NCI-H1417 (cell line): ENCODE data around the gene PTPRK.
A peak's percentile ranks its signal among the peaks of the same experiment; 100 is the strongest.

Experiments used
- DNase-seq, 3 experiments: peaks; one replicate each; lab custom pipeline; 2025; lab: John Stamatoyannopoulos, UW

PTPRK gene

GRCh38 chr6:128516514-128516898 is 3.9 kb downstream of the PTPRK start:
- peak in 1 of 3 experiments; percentile 59 for DNase-seq

GRCh38 chr6:128515550-128516513 is 4.6 kb downstream of the PTPRK start:
- DNase-seq, result no peak

DNA sequence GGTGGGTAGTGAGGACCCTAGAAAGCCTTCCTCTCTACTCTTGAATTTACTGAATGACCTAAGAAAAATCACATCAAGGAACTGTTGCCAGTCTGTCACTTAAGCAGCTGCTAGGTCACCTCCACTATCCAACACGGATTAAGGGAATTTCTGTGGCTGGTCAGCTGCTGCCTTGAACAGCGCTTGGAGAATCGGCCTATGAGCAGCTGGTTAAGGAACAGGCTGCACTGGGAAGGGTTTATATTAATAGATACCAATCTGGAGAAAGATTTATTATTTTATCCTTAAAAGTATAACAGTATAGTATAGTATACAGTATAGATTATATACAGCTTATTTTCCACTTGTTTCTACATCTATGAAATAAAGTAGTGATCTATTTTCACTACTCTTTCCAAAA is 6.5 kb downstream of the PTPRK start:
- no peak for DNase-seq

- DNase-seq, result peak in 1 of 3 experiments; percentile 16
Observed at GRCh38 chr6:128512296-128512695, 8.1 kb downstream of the PTPRK start.

DNA sequence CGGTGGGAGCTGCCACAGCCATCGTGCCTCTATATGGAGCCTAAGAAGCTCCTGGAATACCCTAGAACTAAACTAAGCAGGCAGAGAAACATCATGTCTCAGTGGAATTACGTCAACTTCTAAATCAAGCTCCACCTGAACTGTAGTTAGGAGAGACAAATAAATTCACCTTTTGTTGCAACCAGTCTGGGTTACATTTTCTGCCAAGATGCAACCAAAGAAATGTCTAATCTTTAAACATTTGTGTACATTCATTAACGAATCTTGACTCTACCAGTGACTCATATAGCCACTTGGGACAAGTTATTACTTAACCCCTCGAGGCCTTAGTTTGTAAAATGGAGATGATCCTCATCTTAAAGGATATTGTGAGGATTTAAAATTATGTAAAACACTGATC is 8.9 kb downstream of the PTPRK start:
- DNase-seq, result no peak

- DNase-seq, result no peak
Observed at GRCh38 chr6:128509709-128510108, 10.7 kb downstream of the PTPRK start.

- DNase-seq, result no peak
Observed at GRCh38 chr6:128508588-128509296, 11.7 kb downstream of the PTPRK start.

GRCh38 chr6:128507337-128508310 is 12.8 kb downstream of the PTPRK start:
- no peak for DNase-seq

DNA sequence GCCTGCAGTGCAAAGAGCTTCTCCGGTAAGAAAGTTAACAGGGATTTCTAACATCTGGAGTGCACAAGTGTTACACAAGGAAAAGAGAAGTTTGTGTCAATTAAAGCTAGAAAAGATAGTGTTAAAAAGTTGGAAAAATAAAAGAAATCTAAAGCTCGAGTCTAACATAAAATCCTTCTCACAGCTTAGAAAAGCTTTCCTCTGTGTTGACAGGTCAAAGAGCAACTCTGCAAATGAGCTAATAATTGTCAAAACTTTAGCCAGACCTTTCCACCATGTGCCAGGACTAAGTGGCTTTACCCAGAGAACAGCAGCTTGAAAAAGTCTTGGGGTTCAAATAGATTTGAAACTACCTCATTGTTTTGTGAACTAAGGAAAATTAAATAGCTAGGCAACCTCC is 14.8 kb downstream of the PTPRK start:
- DNase-seq, result no peak

GRCh38 chr6:128504003-128504654 is 16.3 kb downstream of the PTPRK start:
- DNase-seq, result no peak

DNA sequence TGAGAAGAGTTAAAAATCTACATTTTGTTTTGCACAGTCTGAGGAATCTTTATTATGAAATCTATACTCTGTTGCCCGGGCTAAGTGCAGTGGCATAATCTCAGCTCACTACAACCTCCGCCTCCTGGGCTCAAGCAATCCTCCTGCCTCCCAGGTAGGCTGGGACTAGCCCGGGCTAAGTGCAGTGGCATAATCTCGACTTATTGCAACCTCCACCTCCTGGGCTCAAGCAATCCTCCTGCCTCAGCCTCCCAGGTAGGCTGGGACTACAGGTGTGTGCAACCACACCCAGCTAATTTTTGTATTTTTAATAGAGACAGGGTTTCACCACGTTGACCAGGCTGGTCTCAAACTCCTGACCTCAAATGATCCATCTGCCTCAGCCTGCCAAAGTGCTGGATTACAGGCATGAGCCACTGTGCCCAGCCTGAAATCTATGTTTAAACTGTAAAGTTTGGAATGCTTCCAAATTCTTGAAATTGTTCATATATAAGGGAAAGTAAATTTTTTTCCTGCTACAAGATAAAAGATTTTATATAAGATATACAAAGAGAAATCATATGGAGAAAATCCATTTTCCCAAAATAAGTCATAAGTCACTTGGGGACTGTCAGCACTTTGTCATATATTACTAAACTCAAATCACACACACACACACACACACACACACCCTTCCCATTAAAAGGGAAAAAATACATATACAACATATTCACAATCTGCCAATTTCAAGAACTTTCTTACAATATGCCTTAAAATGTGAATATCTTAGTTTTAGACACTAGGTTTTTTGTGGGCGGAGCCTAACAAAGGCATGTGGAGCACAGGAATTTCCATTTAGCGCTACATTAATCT is 19.4 kb downstream of the PTPRK start:
- DNase-seq, result no peak

DNA sequence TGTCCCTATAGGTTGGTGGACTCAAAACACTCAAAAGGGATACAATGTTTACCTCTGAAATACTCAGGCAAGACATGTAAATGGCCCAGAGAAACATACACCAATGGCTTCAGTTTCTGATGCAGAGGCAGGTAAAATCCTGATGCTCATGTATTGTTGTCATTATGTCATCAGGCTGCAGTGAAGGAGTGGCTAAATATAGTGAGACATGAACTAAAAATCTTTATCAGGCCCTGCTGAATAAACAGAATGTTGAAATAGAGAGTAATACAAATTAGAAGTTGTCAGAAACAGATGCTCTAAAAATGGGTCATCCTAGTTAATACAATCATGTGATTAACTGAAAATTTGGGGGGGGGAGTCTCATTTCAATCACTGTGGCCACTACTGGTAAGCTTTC is 20.4 kb downstream of the PTPRK start:
- no peak for DNase-seq

GRCh38 chr6:128499079-128499731 is 21.2 kb downstream of the PTPRK start:
- no peak for DNase-seq

GRCh38 chr6:128498234-128498633 is 22.2 kb downstream of the PTPRK start:
- DNase-seq, result no peak

DNA sequence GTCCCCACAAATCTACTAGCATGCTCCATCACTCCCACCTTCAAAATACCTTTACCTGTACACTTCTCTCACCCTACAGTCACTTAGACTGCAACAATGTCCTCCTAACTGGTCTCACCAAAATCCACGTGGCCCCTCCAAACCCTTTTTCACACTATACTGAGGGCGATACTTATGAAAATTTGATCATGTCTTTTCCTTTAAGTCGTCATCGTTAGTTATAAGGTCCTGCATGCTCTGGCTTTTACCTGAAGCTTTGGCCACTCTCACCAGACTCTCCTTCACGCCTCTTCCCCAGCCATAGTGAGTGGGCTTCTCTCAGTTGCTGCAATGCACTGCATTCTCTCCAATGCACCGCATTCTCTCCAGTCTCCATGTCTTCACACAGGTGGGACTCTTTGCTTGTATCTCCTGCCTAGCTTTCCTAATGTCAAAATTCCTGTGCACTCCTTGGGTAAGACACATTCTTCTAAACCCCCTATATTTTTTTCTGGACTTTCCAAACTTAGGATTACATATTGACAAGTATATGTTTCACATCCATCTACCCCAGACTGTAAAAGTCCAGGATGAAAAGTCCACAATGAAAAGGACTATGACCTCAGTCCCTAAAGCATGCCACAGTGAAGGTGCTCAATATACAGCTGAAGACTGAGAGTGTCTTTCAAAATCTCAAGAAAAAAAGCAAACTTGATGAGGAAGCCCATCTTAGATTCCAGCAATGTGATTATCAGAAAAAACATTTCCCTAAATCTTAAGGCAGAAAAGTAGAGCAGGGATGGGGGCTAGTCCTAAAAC is 24.7 kb downstream of the PTPRK start:
- DNase-seq, result no peak

DNA sequence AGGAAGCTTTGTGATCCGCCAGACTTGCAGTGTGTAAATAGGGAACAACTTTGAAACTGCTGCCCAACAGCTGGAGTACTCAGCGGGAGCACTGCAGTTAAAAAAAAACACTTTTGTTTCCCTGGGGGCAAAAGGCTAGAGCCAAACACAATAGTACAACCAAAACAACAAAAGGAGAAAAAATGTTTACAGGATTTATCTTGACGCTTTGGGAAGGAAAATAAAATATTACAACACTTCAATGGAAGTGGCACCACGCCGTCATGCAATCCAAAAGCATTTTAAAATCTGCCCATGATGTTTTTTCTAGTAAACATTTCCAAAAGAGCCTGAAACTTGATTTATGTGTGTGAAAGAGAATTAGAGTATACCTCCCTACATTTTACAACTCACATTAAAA is 26.0 kb downstream of the PTPRK start:
- peak in 1 of 3 experiments; percentile 24 for DNase-seq

- DNase-seq, result no peak
Observed at GRCh38 chr6:128493877-128494276, 26.5 kb downstream of the PTPRK start.

DNA sequence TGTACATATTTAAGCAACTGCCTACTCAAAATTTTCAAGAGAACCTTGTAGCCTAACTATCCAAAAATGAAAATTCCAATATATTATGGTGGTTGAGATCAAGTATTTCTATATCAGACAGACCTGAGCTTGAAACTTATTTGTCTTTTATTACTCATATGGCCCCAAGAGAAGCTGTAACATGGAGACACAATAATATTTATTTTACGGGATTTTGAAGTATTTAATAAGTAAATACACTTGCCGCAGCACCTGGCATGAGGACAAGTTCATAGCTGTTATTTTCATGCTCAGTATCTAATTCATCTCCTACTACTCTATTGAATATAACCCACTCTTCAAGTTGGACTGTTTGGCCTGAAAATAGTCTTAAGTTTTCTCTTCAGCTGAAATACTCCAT is 28.0 kb downstream of the PTPRK start:
- DNase-seq, result peak in 1 of 3 experiments; percentile 19

DNA sequence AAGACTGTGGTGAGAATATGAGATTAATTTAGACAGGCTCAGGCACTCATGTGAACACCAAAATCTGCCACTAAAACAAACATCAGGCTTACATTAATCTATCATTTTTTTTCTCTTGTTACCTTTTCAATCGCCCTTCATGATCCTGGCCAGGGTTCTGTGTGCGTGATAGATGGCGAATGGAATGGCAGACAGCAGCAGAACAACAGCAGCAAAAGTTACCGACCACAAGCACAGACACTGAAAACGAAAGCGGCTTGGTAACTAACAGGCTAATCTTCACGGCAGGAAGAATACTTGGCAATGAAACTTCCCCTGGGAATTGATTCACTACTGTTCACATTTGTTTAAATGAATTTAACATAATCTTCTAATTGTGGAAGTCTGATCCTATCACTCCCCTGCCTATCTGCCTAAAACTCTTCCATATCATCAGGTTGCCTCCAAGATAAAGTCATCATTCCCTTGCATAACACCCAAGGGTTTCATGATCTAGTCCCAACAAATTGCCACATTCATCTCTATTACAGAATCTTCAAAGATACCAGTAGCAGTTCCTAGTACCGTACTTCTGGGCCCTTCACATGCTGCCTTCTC is 28.7 kb downstream of the PTPRK start:
- no peak for DNase-seq
